Trophoblast cell (in vitro differentiated cells and primary cell): ENCODE results near the gene SPEG.
A peak's percentile ranks its signal among the peaks of the same experiment; 100 is the strongest.

Experiments used
- DNase-seq, 2 donors: peaks; one replicate each; pipeline ENCODE4 v3.0.0-alpha.2; 2016
- H2AFZ ChIP-seq: 2 replicates; pipeline ENCODE4 v1.6.1; 2013; ENCODE audit warnings: low read length, moderate library complexity, mild to moderate bottlenecking; ENCODE audit not compliant: insufficient read depth, poor library complexity
- H2AK5ac ChIP-seq: 2 replicates; pipeline ENCODE4 v1.6.1; 2013; ENCODE audit warnings: mild to moderate bottlenecking, low read length
- H2BK120ac ChIP-seq: 2 replicates; pipeline ENCODE4 v1.6.1; 2013; ENCODE audit warnings: low read length, mild to moderate bottlenecking, moderate library complexity; ENCODE audit not compliant: insufficient read depth, poor library complexity
- H2BK12ac ChIP-seq: 2 replicates; pipeline ENCODE4 v1.6.1; 2013; ENCODE audit warnings: mild to moderate bottlenecking, low read length, moderate library complexity
- H2BK5ac ChIP-seq: 2 replicates; pipeline ENCODE4 v1.6.1; 2013; ENCODE audit warnings: low read length, low read depth, moderate library complexity, mild to moderate bottlenecking; ENCODE audit not compliant: poor library complexity
- H3K14ac ChIP-seq: 2 replicates; pipeline ENCODE4 v1.6.1; 2013; ENCODE audit warnings: mild to moderate bottlenecking, low read length
- H3K18ac ChIP-seq: 2 replicates; pipeline ENCODE4 v1.6.1; 2013; ENCODE audit warnings: mild to moderate bottlenecking, low read length
- H3K23ac ChIP-seq: 2 replicates; pipeline ENCODE4 v1.6.1; 2013; ENCODE audit warnings: low read length
- H3K27ac ChIP-seq: 2 replicates; pipeline ENCODE4 v1.5.1; 2013; ENCODE audit warnings: low read depth, mild to moderate bottlenecking, inconsistent platforms, low read length, moderate library complexity
- H3K27me3 ChIP-seq: 2 replicates; pipeline ENCODE4 v1.6.1; 2013; ENCODE audit warnings: inconsistent platforms, mild to moderate bottlenecking, low read length, moderate library complexity; ENCODE audit not compliant: insufficient read depth
- H3K36me3 ChIP-seq, 2 experiments: 1 replicate in 1 of 2; 2 replicates in 1 of 2; pipeline ENCODE4 v1.6.1; 2013; ENCODE audit warnings: low read length in 2 of 2, mild to moderate bottlenecking in 2 of 2, moderate library complexity in 1 of 2; ENCODE audit not compliant: insufficient read depth in 2 of 2, control insufficient read depth in 1 of 2
- H3K4ac ChIP-seq: 2 replicates; pipeline ENCODE4 v1.6.1; 2013; ENCODE audit warnings: low read depth, mild to moderate bottlenecking, low read length, moderate library complexity
- H3K4me1 ChIP-seq, 2 experiments: 1 replicate in 1 of 2; 2 replicates in 1 of 2; pipeline ENCODE4 v1.6.1; 2013; ENCODE audit warnings: low read length in 2 of 2, mild to moderate bottlenecking in 2 of 2, moderate library complexity in 1 of 2; ENCODE audit not compliant: insufficient read depth in 2 of 2, control insufficient read depth in 1 of 2
- H3K4me2 ChIP-seq: 2 replicates; pipeline ENCODE4 v1.6.1; 2013; ENCODE audit warnings: inconsistent platforms, mild to moderate bottlenecking, low read length, moderate library complexity
- H3K4me3 ChIP-seq: 2 replicates; pipeline ENCODE4 v1.5.1; 2013; ENCODE audit warnings: mild to moderate bottlenecking, low read depth, low read length, inconsistent platforms
- H3K79me1 ChIP-seq: one replicate; pipeline ENCODE4 v1.6.1; 2013; ENCODE audit warnings: low read length
- H3K79me2 ChIP-seq: 2 replicates; pipeline ENCODE4 v1.6.1; 2013; ENCODE audit warnings: low read length, mild to moderate bottlenecking; ENCODE audit not compliant: control insufficient read depth, insufficient read depth, poor library complexity
- H3K9ac ChIP-seq: 2 replicates; pipeline ENCODE4 v1.6.1; 2013; ENCODE audit warnings: mild to moderate bottlenecking, low read length
- H3K9me3 ChIP-seq: 2 replicates; pipeline ENCODE4 v1.6.1; 2013; ENCODE audit warnings: low read depth, mild to moderate bottlenecking, control low read depth, inconsistent platforms, low read length; ENCODE audit not compliant: insufficient read depth
- H4K12ac ChIP-seq: 2 replicates; pipeline ENCODE4 v1.6.1; 2013; ENCODE audit warnings: low read depth, mild to moderate bottlenecking, low read length, moderate library complexity
- H4K8ac ChIP-seq: 2 replicates; pipeline ENCODE4 v1.6.1; 2013; ENCODE audit warnings: low read depth, mild to moderate bottlenecking, low read length, moderate library complexity
- H4K91ac ChIP-seq: one replicate; pipeline ENCODE4 v1.6.1; 2013; ENCODE audit warnings: low read depth, mild to moderate bottlenecking, low read length, moderate library complexity
- WGBS: extraction: QIAGEN DNeasy Blood & Tissue Kit; methylation state at CpG from one replicate; pipeline ENCODE4 v1.1.7; 2013; ENCODE audit warnings: missing lambda C conversion rate; ENCODE audit not compliant: insufficient read length, insufficient coverage; ENCODE audit errors: extremely low coverage; 5-methylcytosine and 5-hydroxymethylcytosine counted together

SPEG gene

DNA sequence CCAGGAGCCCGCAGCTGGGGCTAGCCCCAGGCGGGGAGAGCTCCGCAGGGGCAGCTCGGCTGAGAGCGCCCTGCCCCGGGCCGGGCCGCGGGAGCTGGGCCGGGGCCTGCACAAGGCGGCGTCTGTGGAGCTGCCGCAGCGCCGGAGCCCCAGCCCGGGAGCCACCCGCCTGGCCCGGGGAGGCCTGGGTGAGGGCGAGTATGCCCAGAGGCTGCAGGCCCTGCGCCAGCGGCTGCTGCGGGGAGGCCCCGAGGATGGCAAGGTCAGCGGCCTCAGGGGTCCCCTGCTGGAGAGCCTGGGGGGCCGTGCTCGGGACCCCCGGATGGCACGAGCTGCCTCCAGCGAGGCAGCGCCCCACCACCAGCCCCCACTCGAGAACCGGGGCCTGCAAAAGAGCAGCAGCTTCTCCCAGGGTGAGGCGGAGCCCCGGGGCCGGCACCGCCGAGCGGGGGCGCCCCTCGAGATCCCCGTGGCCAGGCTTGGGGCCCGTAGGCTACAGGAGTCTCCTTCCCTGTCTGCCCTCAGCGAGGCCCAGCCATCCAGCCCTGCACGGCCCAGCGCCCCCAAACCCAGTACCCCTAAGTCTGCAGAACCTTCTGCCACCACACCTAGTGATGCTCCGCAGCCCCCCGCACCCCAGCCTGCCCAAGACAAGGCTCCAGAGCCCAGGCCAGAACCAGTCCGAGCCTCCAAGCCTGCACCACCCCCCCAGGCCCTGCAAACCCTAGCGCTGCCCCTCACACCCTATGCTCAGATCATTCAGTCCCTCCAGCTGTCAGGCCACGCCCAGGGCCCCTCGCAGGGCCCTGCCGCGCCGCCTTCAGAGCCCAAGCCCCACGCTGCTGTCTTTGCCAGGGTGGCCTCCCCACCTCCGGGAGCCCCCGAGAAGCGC is 49.1 kb downstream of the SPEG start:
- Histone ChIP-seq H3K27ac (no peak overlapping the region), H3K23ac (no peak overlapping the region), H4K91ac (no peak overlapping the region), H3K27me3 (peaks cover 35% of the 10 kb centered on the region), H3K9me3 (peaks cover 1% of the 10 kb centered on the region), H2BK120ac (no peak overlapping the region), H2AK5ac (no peak overlapping the region), H2BK12ac (no peak overlapping the region), H3K4ac (no peak overlapping the region), H3K18ac (no peak overlapping the region), H3K4me1 (peaks cover 4 to 7% of the 10 kb centered on the region in 2 experiments), H3K4me3 (no peak overlapping the region), H4K12ac (no peak overlapping the region), H2AFZ (no peak overlapping the region), H3K79me1 (no peaks in the 10 kb centered on the region), H3K79me2 (no peaks in the 10 kb centered on the region), H2BK5ac (no peak overlapping the region), H3K9ac (no peak overlapping the region), H3K4me2 (peak overlapping the region; percentile 41), H4K8ac (no peak overlapping the region), H3K36me3 (no peaks in the 10 kb centered on the region), H3K14ac (no peak overlapping the region)
- no CpG with 5 or more reads among the region's 58 CpGs for WGBS
- peak; percentile 27 to 67 for DNase-seq

DNA sequence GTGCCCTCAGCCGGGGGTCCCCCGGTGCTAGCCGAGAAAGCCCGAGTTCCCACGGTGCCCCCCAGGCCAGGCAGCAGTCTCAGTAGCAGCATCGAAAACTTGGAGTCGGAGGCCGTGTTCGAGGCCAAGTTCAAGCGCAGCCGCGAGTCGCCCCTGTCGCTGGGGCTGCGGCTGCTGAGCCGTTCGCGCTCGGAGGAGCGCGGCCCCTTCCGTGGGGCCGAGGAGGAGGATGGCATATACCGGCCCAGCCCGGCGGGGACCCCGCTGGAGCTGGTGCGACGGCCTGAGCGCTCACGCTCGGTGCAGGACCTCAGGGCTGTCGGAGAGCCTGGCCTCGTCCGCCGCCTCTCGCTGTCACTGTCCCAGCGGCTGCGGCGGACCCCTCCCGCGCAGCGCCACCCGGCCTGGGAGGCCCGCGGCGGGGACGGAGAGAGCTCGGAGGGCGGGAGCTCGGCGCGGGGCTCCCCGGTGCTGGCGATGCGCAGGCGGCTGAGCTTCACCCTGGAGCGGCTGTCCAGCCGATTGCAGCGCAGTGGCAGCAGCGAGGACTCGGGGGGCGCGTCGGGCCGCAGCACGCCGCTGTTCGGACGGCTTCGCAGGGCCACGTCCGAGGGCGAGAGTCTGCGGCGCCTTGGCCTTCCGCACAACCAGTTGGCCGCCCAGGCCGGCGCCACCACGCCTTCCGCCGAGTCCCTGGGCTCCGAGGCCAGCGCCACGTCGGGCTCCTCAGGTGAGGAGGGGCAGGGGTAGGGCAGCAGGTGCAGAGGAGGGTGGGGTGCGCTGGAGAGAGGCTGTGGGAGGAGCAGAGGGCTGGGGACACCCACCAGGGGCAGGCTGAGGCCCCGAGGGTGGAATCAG is 49.9 kb downstream of the SPEG start:
- H3K27ac ChIP-seq, result no peak overlapping the region
- no peak overlapping the region for H2BK5ac ChIP-seq
- H2BK12ac ChIP-seq, result no peak overlapping the region
- H3K27me3 ChIP-seq, result peaks cover 35% of the 10 kb centered on the region
- no peak overlapping the region for H4K12ac ChIP-seq
- no peak overlapping the region for H2AK5ac ChIP-seq
- no peak overlapping the region for H3K4me3 ChIP-seq
- H3K4me1 ChIP-seq, result peaks cover 4 to 7% of the 10 kb centered on the region in 2 experiments
- peak overlapping the region; percentile 41 for H3K4me2 ChIP-seq
- no peaks in the 10 kb centered on the region for H3K36me3 ChIP-seq
- WGBS, result no CpG with 5 or more reads among the region's 89 CpGs
- H3K79me2 ChIP-seq, result no peaks in the 10 kb centered on the region
- no peak overlapping the region for H3K4ac ChIP-seq
- H2AFZ ChIP-seq, result no peak overlapping the region
- H2BK120ac ChIP-seq, result no peak overlapping the region
- H4K8ac ChIP-seq, result no peak overlapping the region
- no peak overlapping the region for H3K9ac ChIP-seq
- H3K9me3 ChIP-seq, result peaks cover 1% of the 10 kb centered on the region
- no peaks in the 10 kb centered on the region for H3K79me1 ChIP-seq
- H3K18ac ChIP-seq, result no peak overlapping the region
- DNase-seq, result no peak
- H4K91ac ChIP-seq, result no peak overlapping the region
- no peak overlapping the region for H3K14ac ChIP-seq
- H3K23ac ChIP-seq, result no peak overlapping the region

DNA sequence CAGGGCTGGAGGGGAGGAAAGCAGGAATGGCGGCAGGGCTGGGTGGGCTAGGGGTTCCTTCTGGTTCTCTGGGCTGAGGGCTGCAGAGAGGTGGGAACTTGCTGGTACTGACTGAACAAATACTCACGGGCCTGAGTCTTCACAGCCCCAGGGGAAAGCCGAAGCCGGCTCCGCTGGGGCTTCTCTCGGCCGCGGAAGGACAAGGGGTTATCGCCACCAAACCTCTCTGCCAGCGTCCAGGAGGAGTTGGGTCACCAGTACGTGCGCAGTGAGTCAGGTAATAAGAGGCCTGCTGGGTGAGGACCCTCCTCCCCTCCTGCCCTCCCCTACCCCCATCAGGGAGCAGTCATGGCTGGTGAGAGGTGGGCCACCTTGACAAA is 50.5 kb downstream of the SPEG start:
- H3K79me1 ChIP-seq, result no peaks in the 10 kb centered on the region
- no peak overlapping the region for H4K91ac ChIP-seq
- no peak overlapping the region for H4K8ac ChIP-seq
- H2BK5ac ChIP-seq, result no peak overlapping the region
- peaks cover 1% of the 10 kb centered on the region for H3K9me3 ChIP-seq
- no peak overlapping the region for H3K14ac ChIP-seq
- H3K4me3 ChIP-seq, result no peak overlapping the region
- H3K27ac ChIP-seq, result no peak overlapping the region
- no peak overlapping the region for H2BK12ac ChIP-seq
- no peak overlapping the region for H4K12ac ChIP-seq
- no peaks in the 10 kb centered on the region for H3K79me2 ChIP-seq
- H2AK5ac ChIP-seq, result no peak overlapping the region
- H3K36me3 ChIP-seq, result no peaks in the 10 kb centered on the region
- no CpG with 5 or more reads among the region's 12 CpGs for WGBS
- H3K9ac ChIP-seq, result no peak overlapping the region
- H3K18ac ChIP-seq, result no peak overlapping the region
- no peak overlapping the region for H3K23ac ChIP-seq
- no peak overlapping the region for H2BK120ac ChIP-seq
- no peak overlapping the region for H3K4me2 ChIP-seq
- peaks cover 35% of the 10 kb centered on the region for H3K27me3 ChIP-seq
- H2AFZ ChIP-seq, result no peak overlapping the region
- peaks cover 4 to 7% of the 10 kb centered on the region in 2 experiments for H3K4me1 ChIP-seq
- no peak overlapping the region for H3K4ac ChIP-seq
- no peak for DNase-seq

DNA sequence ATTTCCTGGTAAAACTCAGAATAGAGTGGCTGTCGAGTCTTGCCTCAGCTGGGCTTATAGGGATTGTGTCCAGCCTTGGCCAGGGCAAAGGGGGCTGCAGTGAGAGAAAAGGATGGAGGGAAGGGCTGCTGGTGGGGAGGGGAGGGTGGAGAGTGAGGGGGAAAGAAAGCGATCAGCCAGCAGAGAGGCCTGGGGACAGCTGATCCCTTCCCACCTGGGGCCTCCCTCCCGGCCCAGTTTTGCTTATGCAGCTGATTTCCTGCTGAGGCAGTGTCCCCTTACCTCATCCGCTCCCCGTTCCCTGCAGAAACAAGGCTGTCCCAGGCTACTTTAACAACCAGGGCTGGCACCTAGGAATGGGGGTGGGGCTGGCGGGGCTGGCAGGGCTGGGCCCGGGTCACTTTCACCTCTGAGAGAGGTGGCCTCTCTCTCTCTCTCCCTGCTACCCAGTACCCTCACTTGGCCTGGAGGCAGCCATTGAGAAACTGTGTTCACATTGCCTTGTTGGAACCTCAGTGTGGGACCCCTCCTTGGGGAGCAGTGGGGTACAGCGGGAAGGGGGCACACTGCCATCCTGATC is 51.8 kb downstream of the SPEG start:
- Histone ChIP-seq H3K79me2 (no peaks in the 10 kb centered on the region), H3K27ac (no peak overlapping the region), H2BK12ac (no peak overlapping the region), H3K27me3 (peaks cover 35% of the 10 kb centered on the region), H3K4ac (no peak overlapping the region), H3K18ac (no peak overlapping the region), H3K79me1 (no peaks in the 10 kb centered on the region), H2AFZ (no peak overlapping the region), H2BK120ac (no peak overlapping the region), H3K9me3 (peaks cover 1% of the 10 kb centered on the region), H4K12ac (no peak overlapping the region), H3K4me2 (no peak overlapping the region), H3K4me3 (no peak overlapping the region), H3K14ac (no peak overlapping the region), H4K91ac (peak overlapping the region; percentile 8), H3K9ac (no peak overlapping the region), H3K4me1 (peaks cover 4 to 7% of the 10 kb centered on the region in 2 experiments), H2AK5ac (no peak overlapping the region), H3K36me3 (no peaks in the 10 kb centered on the region), H4K8ac (no peak overlapping the region), H3K23ac (no peak overlapping the region), H2BK5ac (no peak overlapping the region)
- no peak for DNase-seq
- WGBS, result no CpG with 5 or more reads among the region's 8 CpGs
